GM12878 (cell line): ENCODE results near the gene CADM2. TPM values are rescaled to one million over a fixed set of nuclear protein-coding genes. Genes with fewer than 3 reads are reported as not detected.

Source experiments
- ATAC-seq: fragments of 200-7000 bp; cut with Tn5 transposase; 3 replicates; pipeline ENCODE4 v1.9.1; 2020; ENCODE audit warnings: mild to moderate bottlenecking, moderate library complexity
- BruUV-seq: library from RNA; stranded (reverse); fragments of 400-500 nt; replicated peaks from 2 replicates; lab custom pipeline; 2021; lab: Mats Ljungman, UMichigan
- CTCF ChIA-PET: fragments of 300-600 bp; sonication (Branson Sonifier 250); formaldehyde crosslinking; extraction: SDS; loops from one replicate; lab custom pipeline; 2021; ENCODE audit warnings: inconsistent platforms; lab: Yijun Ruan, JAX
- POLR2A ChIA-PET: fragments of 350-600 bp; formaldehyde crosslinking; extraction: SDS; loops from one replicate; lab custom pipeline; 2021; ENCODE audit warnings: inconsistent platforms; lab: Charles Lee
- RAD21 ChIA-PET: fragments of 300-600 bp; sonication (Branson Sonifier 250); formaldehyde crosslinking; loops from one replicate; lab custom pipeline; 2023; ENCODE audit warnings: antibody characterized with exemption; ENCODE audit not compliant: unreplicated experiment; lab: Charles Lee
- SMC1A ChIA-PET: fragments of 300-600 bp; sonication (Branson Sonifier 250); formaldehyde crosslinking; loops from one replicate; lab custom pipeline; 2023; ENCODE audit not compliant: unreplicated experiment, uncharacterized antibody; lab: Charles Lee
- DNase-seq: peaks from one replicate; pipeline ENCODE4 v3.0.0-alpha.2; 2011; ENCODE audit warnings: low read depth, low spot score
- FAIRE-seq: peaks from 3 replicates; lab custom pipeline; 2011; peaks lifted over from hg19 to GRCh38; lab: Jason Lieb, UNC
- H2AFZ ChIP-seq: 2 replicates; pipeline ENCODE4 v1.6.0; 2011; ENCODE audit warnings: low read depth, low read length, control low read depth; ENCODE audit not compliant: control insufficient read depth
- H3K27ac ChIP-seq: 2 replicates; pipeline ENCODE4 v1.5.1; 2011; ENCODE audit warnings: control low read depth; ENCODE audit not compliant: control insufficient read depth, insufficient read depth
- H3K27me3 ChIP-seq, 2 experiments: replicated peaks in 1 of 2; 2 replicates each; pipeline versions ENCODE4 v1.6.0 to v1.6.1; 2011; ENCODE audit warnings: low read length in 1 of 2; ENCODE audit not compliant: control insufficient read depth in 2 of 2, insufficient read depth in 2 of 2
- H3K36me3 ChIP-seq, 2 experiments: 2 replicates each; pipeline ENCODE4 v1.5.1; 2011; ENCODE audit warnings: low read length in 1 of 2; ENCODE audit not compliant: control insufficient read depth in 2 of 2, insufficient read depth in 2 of 2
- H3K4me1 ChIP-seq: 2 replicates; pipeline ENCODE4 v1.6.1; 2011; ENCODE audit warnings: mild to moderate bottlenecking, low read length, moderate library complexity, mixed read lengths; ENCODE audit not compliant: control insufficient read depth, insufficient read depth
- H3K4me2 ChIP-seq: 2 replicates; pipeline ENCODE4 v1.6.0; 2011; ENCODE audit warnings: control low read depth; ENCODE audit not compliant: control insufficient read depth, insufficient read depth
- H3K4me3 ChIP-seq: fragments of 200-600 bp; sonication (generic); 2 replicates; pipeline ENCODE4 v1.5.1; 2016
- H3K79me2 ChIP-seq: 2 replicates; pipeline ENCODE4 v1.6.0; 2011; ENCODE audit warnings: low read length; ENCODE audit not compliant: control insufficient read depth, insufficient read depth
- H3K9ac ChIP-seq: 2 replicates; pipeline ENCODE4 v1.8.0; 2011; ENCODE audit warnings: low read length, control low read depth, mixed read lengths; ENCODE audit not compliant: control insufficient read depth, insufficient read depth
- H3K9me3 ChIP-seq: replicated peaks from 3 replicates; pipeline ENCODE4 v1.5.1; 2011; ENCODE audit warnings: mild to moderate bottlenecking, low read length; ENCODE audit not compliant: control insufficient read depth, insufficient read depth
- H4K20me1 ChIP-seq: 2 replicates; pipeline ENCODE4 v1.6.0; 2011; ENCODE audit not compliant: control insufficient read depth, insufficient read depth
- CEBPB ChIP-seq, 2 experiments: fragments of 150-350 bp in 1 of 2; IDR thresholded peaks; 2 replicates each; pipeline ENCODE4 v1.6.1; 2012 to 2014; ENCODE audit warnings: low read depth in 2 of 2, low read length in 2 of 2, borderline replicate concordance in 1 of 2, inconsistent platforms in 1 of 2
- DPF2 ChIP-seq: fragments of 450-650 bp; IDR thresholded peaks from 2 replicates; pipeline ENCODE4 v1.6.1; 2017; ENCODE audit warnings: mild to moderate bottlenecking
- FOXM1 ChIP-seq: IDR thresholded peaks from 2 replicates; pipeline ENCODE4 v1.6.1; 2012; ENCODE audit warnings: low read depth, mild to moderate bottlenecking, inconsistent platforms, low read length, moderate library complexity
- HDGF ChIP-seq: fragments of 450-650 bp; IDR thresholded peaks from 2 replicates; pipeline ENCODE4 v1.6.1; 2016; ENCODE audit warnings: antibody characterized with exemption
- MTA2 ChIP-seq: fragments of 450-650 bp; IDR thresholded peaks from 2 replicates; pipeline ENCODE4 v1.6.1; 2016; ENCODE audit warnings: low read depth, mild to moderate bottlenecking, moderate library complexity
- NFIC ChIP-seq: IDR thresholded peaks from 2 replicates; pipeline ENCODE4 v1.6.1; 2012; ENCODE audit warnings: low read depth, mild to moderate bottlenecking, inconsistent platforms, low read length, moderate library complexity
- POLR2A ChIP-seq: IDR thresholded peaks from 2 replicates; pipeline ENCODE4 v1.6.1; 2011; ENCODE audit warnings: low read depth, mild to moderate bottlenecking, low read length
- RELA ChIP-seq: fragments of 450-650 bp; IDR thresholded peaks from 2 replicates; pipeline ENCODE4 v1.8.0; 2014; ENCODE audit warnings: borderline replicate concordance; ENCODE audit not compliant: partially characterized antibody
- SIN3A ChIP-seq: IDR thresholded peaks from 2 replicates; pipeline ENCODE4 v1.6.1; 2012; ENCODE audit warnings: low read depth, low read length, improper control_type of control experiment
- SIX5 ChIP-seq: IDR thresholded peaks from 2 replicates; pipeline ENCODE4 v1.6.1; 2011; ENCODE audit warnings: mild to moderate bottlenecking, low read depth, low read length, moderate library complexity; ENCODE audit not compliant: severe bottlenecking
- SKIL ChIP-seq: fragments of 450-650 bp; IDR thresholded peaks from 2 replicates; pipeline ENCODE4 v1.6.1; 2017; ENCODE audit warnings: mild to moderate bottlenecking, low read depth, inconsistent platforms; ENCODE audit not compliant: poor library complexity, severe bottlenecking
- SMC3 ChIP-seq: IDR thresholded peaks from 2 replicates; pipeline ENCODE4 v1.6.1; 2011; ENCODE audit warnings: low read length, improper control_type of control experiment, borderline replicate concordance
- SP1 ChIP-seq: IDR thresholded peaks from one replicate; pipeline ENCODE4 v1.6.1; 2011; ENCODE audit warnings: low read depth, low read length
- WGBS: methylation state at CpG from one replicate; pipeline ENCODE4 v1.1.6; 2016; ENCODE audit warnings: low lambda C conversion rate; ENCODE audit not compliant: insufficient replicate concordance, insufficient coverage; ENCODE audit errors: missing lambda C conversion rate; 5-methylcytosine and 5-hydroxymethylcytosine counted together
- in situ Hi-C: fragments of 300-500 bp; cut with MboI; formaldehyde crosslinking; loops from 9 replicates; pipeline ENCODE4 v1.14.3; 2018; ENCODE audit warnings: mixed read lengths
- intact Hi-C: fragments of 100-400 bp; cut with micrococcal nuclease; formaldehyde crosslinking; loops from one replicate; pipeline ENCODE4 v1.14.2; 2022; ENCODE audit not compliant: unreplicated experiment
- polyA plus RNA-seq, 11 experiments: library from polyadenylated mRNA; depleted of rRNA in 4 of 11; unstranded in 6 of 11; stranded (reverse) in 5 of 11; fragments of >200 nt; fragmentation: Nextera tagmentation in 4 of 11; fragmentation: Illumina TruSeq in 1 of 11; extraction: Ambion mirVana in 4 of 11; extraction: Trizol in 1 of 11; gene quantifications; 1 replicate in 1 of 11; 2 replicates in 10 of 11; pipeline versions ENCODE4 v1.2.1 to v1.2.3, GENCODE V29; 2011 to 2016; ENCODE audit warnings: inconsistent platforms in 2 of 11, missing spikeins in 2 of 11, low read depth in 1 of 11
- total RNA-seq, 4 experiments: library from RNA; depleted of rRNA in 3 of 4; stranded (reverse); fragments of >200 nt in 3 of 4; fragmentation: Illumina TruSeq in 1 of 4; extraction: Trizol in 1 of 4; gene quantifications; 2 replicates each; pipeline versions ENCODE4 v1.2.1 to v1.2.3, GENCODE V29; 2013 to 2021
- TF ChIP-seq, protein P1 (sequence below): fragments of 450-650 bp; formaldehyde crosslinking; IDR thresholded peaks from 2 replicates; pipeline ENCODE4 v1.5.0; 2022; ENCODE audit warnings: mild to moderate bottlenecking, missing genetic modification characterization

Gene CADM2
- total and polyA plus RNA-seq, 10 of the 15 experiments (the other 5 are each of a cell fraction or from before 2014, with no cell fraction given): 0.13 TPM; not detected in 9

- no peak overlapping the region for H3K4me2 ChIP-seq
- no peak overlapping the region for H3K4me3 ChIP-seq
- no peak for DNase-seq
- H3K9ac ChIP-seq: no peak overlapping the region
- no peaks in the 10 kb centered on the region for H3K79me2 ChIP-seq
- no peak for FAIRE-seq
- H3K27ac ChIP-seq: no peak overlapping the region
- no TSS peak for BruUV-seq
- no peak for TF ChIP-seq HDGF
- no peak for TF ChIP-seq RELA
- TF ChIP-seq SMC3: no peak
- TF ChIP-seq FOXM1: no peak
- TF ChIP-seq SIX5: no peak
- no peak for TF ChIP-seq DPF2
- ChIA-PET CTCF (no interaction called here), SMC1A (no interaction called here), RAD21 (no interaction called here), POLR2A (no interaction called here)
- no peaks in the 10 kb centered on the region for H3K4me1 ChIP-seq
- ATAC-seq: no peak
- no peak overlapping the region for H2AFZ ChIP-seq
- H4K20me1 ChIP-seq: no peaks in the 10 kb centered on the region
- H3K27me3 ChIP-seq: no peaks in the 10 kb centered on the region
- in situ Hi-C loops: no loop called here
- intact Hi-C loops: no loop called here
- H3K36me3 ChIP-seq: no peaks in the 10 kb centered on the region
- WGBS: 10% methylated on average over 3 of the region's 3 CpGs
- H3K9me3 ChIP-seq: no peaks in the 10 kb centered on the region
Observed at GRCh38 chr3:85939074-85939482, 980.3 kb downstream of the CADM2 start.

DNA sequence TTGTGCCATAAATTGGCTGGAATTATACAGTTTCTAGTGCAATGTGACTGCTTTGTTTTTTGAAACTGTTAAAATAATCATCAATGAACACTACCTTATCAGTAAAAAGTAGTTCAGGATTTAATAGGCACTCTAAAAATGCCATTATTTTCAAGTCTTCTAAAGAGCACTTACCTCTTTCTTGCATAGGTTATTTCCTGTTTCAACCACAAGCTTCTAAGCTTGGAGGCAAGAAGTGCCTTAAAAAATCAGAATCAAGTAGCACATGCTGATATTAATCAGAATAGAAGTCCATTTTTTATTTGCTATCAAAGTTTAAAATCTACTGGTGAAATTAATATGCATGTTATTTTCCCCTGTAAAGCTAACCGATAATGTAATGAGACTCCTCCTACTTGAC, 991.6 kb downstream of the CADM2 start:
- H3K27ac ChIP-seq: no peak overlapping the region
- in situ Hi-C loops (no loop called here), intact Hi-C loops (no loop called here)
- RAD21 ChIA-PET: no interaction called here
- H3K4me2 ChIP-seq: no peak overlapping the region
- no peaks in the 10 kb centered on the region for H3K4me1 ChIP-seq
- DNase-seq (no peak), ATAC-seq (no peak), FAIRE-seq (no peak)
- no TSS peak for BruUV-seq
- no peak overlapping the region for H3K9ac ChIP-seq
- no peaks in the 10 kb centered on the region for H3K27me3 ChIP-seq
- TF ChIP-seq SP1: no peak
- no peak for TF ChIP-seq SIX5
- TF ChIP-seq MTA2: no peak
- TF ChIP-seq SKIL: no peak
- TF ChIP-seq NFIC: no peak
- no peak for TF ChIP-seq CEBPB (IDR thresholded peaks at IDR 0.05; ENCODE audit: borderline replicate concordance in 1 of 2, low read depth in 2 of 2, low read length in 2 of 2)
- TF ChIP-seq, protein P1, sequence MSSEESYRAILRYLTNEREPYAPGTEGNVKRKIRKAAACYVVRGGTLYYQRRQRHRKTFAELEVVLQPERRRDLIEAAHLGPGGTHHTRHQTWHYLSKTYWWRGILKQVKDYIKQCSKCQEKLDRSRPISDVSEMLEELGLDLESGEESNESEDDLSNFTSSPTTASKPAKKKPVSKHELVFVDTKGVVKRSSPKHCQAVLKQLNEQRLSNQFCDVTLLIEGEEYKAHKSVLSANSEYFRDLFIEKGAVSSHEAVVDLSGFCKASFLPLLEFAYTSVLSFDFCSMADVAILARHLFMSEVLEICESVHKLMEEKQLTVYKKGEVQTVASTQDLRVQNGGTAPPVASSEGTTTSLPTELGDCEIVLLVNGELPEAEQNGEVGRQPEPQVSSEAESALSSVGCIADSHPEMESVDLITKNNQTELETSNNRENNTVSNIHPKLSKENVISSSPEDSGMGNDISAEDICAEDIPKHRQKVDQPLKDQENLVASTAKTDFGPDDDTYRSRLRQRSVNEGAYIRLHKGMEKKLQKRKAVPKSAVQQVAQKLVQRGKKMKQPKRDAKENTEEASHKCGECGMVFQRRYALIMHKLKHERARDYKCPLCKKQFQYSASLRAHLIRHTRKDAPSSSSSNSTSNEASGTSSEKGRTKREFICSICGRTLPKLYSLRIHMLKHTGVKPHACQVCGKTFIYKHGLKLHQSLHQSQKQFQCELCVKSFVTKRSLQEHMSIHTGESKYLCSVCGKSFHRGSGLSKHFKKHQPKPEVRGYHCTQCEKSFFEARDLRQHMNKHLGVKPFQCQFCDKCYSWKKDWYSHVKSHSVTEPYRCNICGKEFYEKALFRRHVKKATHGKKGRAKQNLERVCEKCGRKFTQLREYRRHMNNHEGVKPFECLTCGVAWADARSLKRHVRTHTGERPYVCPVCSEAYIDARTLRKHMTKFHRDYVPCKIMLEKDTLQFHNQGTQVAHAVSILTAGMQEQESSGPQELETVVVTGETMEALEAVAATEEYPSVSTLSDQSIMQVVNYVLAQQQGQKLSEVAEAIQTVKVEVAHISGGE: no peak
- TF ChIP-seq POLR2A: no peak
- TF ChIP-seq SIN3A: no peak
- H3K4me3 ChIP-seq: no peak overlapping the region
- H3K36me3 ChIP-seq: no peaks in the 10 kb centered on the region
- POLR2A ChIA-PET: no interaction called here
- CTCF ChIA-PET: no interaction called here
- H3K9me3 ChIP-seq: no peaks in the 10 kb centered on the region
- no peaks in the 10 kb centered on the region for H4K20me1 ChIP-seq
- 88% methylated on average over 1 of the region's 1 CpG for WGBS
- SMC1A ChIA-PET: interaction anchor here (1.3 kb wide), 1 partner anchor 16 kb away, joined by 3 read pairs; no protein-coding TSS in a partner anchor
- H2AFZ ChIP-seq: no peak overlapping the region
- no peaks in the 10 kb centered on the region for H3K79me2 ChIP-seq
